ENCODE data around the gene GDE1.
"Not testable (repeated sequence)": the region's sequence is repeated elsewhere in the genome, so short reads cannot be mapped to it uniquely, and the experiment has no call there.

Gene GDE1

DNA sequence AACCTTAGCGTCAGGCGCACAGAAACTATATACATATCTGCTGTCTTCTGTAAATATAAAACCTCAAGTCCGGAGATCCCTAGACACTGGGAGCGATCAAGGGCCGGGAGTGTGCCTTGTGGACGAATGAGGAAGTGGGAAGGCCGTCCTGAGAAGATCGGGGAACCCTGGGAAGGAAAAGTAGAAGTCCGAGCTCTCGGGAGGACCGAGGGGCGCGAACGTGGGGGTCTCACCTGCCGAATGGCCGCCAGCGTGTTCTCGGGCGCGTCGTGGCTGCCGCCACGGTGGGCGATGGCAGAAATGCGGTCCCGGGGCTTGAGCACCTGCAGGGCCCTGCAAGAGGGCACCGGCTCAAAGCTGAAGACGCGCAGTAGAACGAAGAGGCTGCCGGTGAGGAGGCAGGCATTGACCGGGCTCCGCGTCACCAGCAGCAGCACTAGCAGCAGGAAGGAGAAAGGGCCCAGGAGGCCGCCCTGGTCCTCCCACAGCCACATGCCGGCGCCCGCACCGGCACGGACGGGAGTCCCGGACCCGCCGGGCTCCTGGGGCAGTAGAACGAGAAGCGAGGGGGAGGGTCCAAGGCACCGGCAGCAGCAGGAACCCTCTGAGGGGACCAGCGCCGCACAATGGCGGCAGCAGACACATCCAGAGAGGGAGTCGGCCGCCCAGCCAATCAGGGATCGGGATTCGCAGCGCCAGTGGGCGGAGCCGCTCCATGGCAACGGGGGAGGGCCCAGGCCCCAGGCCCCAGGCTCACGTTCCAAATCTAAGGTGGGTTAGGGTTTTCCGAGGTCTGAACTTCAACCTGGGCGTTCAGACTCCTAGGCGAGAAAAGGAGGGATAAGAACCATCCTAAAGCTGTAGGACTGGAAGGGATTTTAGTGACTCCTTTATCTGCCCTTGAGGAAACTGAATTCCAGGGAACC lies at the start of gene GDE1:
GDE1 (minus strand) TSS at position 628 of the 926 bp plus-strand sequence; CDS start at position 494, 134 bp downstream.
- DNase-seq, result peak; percentile 96

DNA sequence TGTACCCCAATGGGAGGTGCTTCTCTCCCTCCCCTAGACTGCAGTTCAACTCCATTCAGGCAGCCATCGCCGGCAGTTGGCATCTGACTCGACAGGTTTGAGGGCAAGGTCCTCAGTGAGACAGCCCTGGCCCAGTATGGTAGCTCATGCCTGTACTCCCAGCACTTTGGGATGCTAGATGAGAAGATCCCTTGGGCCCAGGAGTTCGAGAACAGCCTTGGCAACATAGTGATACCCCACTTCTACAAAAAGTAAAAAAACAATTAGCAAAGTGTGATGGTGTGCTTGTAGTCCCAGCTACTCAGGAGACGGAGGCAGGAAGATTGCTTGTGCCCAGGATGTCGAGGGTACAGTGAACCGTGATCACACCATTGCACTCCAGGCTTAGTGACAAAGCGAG lies 45.7 kb upstream of the GDE1 start:
- no peak for DNase-seq

GRCh38 chr16:19566362-19566761 lies 44.5 kb upstream of the GDE1 start:
- DNase-seq, result no peak

- no peak for DNase-seq
Observed at GRCh38 chr16:19563377-19563776, 41.5 kb upstream of the GDE1 start.

DNA sequence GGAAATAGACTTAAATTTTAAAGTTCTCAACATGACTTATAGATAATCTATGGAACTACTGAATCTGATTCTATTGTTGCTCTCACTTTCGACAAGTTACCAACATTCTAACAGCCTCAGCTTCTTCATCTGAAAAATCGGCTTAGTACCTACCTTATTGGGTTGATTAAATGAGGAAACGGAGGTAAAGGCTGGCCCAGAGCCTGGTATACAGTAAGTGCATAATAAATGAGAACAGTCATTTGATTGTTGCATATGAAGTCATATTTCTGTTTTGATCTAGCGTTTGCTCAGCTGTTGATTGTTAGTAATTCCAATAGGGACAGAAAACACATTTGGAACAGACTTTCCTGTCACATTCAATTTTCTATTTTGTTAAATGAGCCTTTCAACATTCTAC lies 38.2 kb upstream of the GDE1 start:
- no peak for DNase-seq

GRCh38 chr16:19559242-19559910 lies 37.5 kb upstream of the GDE1 start:
- DNase-seq, result peak; percentile 37

DNA sequence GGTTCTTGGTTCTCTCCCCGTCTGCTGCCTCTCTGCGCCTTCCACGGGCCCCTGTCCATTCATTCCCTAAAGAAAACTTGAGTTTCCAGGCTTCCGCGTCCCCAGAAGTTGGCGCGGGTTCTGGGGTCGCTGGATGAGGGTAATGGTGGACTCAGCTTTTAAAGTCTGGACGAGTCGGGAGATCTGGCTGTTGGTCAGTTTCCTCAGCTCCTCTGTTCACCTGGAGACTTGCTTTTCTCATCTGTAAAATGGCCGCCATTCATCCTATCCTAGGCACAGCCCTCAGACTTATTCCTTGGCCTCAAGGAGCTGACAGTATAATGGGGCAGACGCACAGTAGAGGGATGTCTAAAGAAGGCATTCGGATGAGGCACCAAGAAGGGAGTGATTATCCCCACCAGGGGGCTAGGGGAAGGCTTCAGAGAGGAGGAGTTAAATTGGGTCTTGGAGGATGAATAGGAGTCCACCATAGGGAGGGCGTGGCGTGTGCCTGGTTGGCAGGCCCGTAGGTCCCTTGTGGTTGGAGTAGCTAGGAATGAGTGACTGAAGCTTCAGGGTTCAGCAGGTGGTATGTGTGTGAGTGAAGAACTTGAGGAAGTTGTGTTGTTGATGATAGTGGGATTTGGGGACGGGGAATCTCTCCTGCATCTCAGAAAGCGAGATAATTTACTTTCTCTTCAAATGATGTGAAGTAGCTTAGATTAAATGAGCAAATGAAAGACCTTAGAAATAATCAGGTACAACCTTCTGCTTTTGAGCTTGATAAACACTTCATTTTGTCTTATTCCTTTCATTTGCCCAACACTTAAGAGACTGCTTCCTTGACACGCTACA lies 34.3 kb upstream of the GDE1 start:
- peak; percentile 22 for DNase-seq

GRCh38 chr16:19555186-19555937 lies 33.5 kb upstream of the GDE1 start, which contains the start of gene VPS35L:
TSS of gene VPS35L (plus strand) at chr16:19555703. CDS start at chr16:19555730, 27 bp downstream.
- peak; percentile 97 for DNase-seq

GRCh38 chr16:19549673-19550072 lies 27.8 kb upstream of the GDE1 start:
- DNase-seq, result no peak

GRCh38 chr16:19548144-19548543 lies 26.2 kb upstream of the GDE1 start:
- no peak for DNase-seq

DNA sequence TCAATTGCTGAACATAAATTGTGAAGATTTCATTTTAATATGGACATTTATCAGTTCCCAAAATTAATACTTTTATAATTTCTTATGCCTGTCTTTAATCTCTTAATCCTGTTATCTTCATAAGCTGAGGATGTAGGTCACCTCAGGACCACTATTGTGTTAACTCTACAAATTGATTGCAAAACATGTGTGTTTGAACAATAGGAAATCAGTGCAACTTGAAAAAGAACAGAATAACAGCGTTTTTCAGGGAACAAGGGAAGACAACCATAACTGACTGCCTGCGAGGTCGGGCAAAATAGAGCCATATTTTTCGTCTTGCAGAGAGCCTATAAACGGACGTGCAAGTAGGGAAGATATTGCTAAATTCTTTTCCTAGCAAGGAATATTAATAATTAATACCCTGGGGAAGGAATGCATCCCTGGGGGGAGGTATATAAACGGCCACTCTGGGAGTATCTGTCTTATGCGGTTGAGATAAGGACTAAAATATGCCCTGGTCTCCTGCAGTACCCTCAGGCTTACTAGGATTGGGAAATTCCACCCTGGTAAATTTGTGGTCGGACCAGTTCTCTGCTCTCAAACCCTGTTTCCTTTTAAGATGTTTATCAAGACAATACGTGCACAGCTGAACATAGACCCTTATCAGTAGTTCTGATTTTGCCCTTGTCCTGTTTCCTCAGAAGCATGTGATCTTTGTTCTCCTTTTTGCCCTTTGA lies 21.5 kb upstream of the GDE1 start:
- DNase-seq, result not testable (repeated sequence)

- DNase-seq, result no peak
Observed at GRCh38 chr16:19542138-19542821, 20.4 kb upstream of the GDE1 start.

- no peak for DNase-seq
Observed at GRCh38 chr16:19540241-19540970, 18.5 kb upstream of the GDE1 start.

DNA sequence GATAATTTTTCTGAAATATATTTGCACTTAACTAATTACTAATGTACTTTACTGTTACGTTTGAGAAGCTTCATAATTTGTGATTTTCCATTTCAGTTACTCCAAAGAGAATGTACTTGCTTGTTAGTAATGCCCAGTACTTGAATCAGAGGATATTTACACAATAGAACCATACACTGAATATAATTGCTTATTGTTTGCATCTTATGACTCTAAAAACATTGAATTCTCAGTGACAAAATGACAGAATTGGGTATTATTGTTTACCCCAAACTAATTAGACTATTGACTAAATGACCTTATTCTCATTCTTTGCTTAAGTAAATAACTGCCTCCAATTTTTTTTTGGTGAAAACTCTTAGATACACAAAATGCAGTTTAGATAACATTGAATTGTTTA lies 10.7 kb upstream of the GDE1 start:
- no peak for DNase-seq

DNA sequence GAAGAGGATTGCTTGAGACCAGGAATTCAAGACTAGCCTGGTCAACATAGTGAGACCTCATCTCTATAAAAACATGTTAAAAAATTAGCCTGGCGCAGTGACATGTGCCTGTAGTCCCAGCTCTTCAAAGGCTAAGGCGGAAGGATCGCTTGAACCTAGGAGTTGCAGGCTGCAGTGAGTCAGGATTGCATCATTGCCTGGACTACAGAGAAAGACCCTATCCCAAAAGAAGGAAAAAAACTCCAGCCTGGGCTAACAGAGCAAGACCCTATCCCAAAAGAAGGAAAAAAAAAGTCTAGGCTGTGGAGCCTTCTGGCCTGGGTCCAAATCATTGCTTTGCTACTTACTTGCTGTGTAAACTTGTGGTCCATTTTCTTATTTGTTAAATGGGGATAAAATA lies 6.8 kb upstream of the GDE1 start:
- DNase-seq, result no peak

DNA sequence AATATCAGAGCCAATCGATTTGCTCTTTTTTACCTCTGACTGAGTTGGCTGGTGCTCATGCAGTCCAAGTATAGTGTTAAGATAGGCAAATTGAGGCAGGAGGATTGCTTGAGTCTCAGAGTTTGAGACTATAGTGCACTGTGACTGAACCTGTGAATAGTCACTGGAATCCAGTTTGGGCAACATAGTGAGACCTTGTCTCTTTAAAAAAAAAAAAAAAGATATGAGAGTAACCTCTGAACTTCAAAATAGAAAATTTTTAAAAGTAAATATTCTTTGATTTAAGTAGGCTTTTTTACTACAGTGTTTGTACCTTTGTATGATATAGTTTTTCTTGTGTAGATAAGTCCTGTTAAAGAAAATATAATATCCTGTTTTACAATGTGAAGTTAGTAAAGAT lies 5.3 kb upstream of the GDE1 start:
- no peak for DNase-seq

DNA sequence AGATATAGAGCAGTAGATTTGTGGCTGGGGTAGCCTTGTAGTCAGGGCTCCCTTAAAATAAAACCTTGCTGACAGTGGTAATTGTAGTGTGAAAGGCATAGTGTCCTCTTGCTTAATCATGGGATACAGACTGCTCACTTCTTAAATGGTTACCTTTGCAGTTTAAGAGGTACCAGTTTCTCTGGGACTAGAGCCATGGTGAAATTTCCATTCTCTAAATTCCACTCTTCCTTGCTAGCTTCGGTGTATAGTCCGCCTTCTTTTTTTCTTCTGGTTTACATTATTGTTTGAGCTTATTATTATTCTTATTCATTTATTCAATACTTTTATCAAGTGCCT lies 3.5 kb upstream of the GDE1 start:
- DNase-seq, result no peak

- DNase-seq, result no peak
Observed at GRCh38 chr16:19524616-19525384, 2.9 kb upstream of the GDE1 start.

DNA sequence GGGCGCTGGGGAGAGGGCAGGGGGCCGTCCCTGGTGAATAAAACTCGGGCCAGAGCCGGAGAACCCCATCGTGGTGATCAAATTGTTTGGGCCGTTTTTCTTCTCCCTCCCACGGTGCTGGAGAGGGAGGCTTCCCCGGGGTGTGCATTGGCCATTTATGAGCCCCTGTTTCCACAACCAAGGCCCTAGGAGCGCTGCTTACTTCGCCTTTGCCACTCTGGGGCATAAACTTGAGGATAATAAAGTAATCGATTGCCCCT lies 2.4 kb upstream of the GDE1 start:
- no peak for DNase-seq
